GM19395 (cell line): ENCODE data around the gene CFAP97D2.
"Not testable (repeated sequence)": the region's sequence is repeated elsewhere in the genome, so short reads cannot be mapped to it uniquely, and the experiment has no call there.

Experiments
- ATAC-seq: cut with Tn5 transposase; IDR thresholded peaks from one replicate; pipeline ENCODE4 v1.9.1; 2021; ENCODE audit warnings: mild to moderate bottlenecking, moderate library complexity; ENCODE audit not compliant: unreplicated experiment

Gene CFAP97D2

DNA sequence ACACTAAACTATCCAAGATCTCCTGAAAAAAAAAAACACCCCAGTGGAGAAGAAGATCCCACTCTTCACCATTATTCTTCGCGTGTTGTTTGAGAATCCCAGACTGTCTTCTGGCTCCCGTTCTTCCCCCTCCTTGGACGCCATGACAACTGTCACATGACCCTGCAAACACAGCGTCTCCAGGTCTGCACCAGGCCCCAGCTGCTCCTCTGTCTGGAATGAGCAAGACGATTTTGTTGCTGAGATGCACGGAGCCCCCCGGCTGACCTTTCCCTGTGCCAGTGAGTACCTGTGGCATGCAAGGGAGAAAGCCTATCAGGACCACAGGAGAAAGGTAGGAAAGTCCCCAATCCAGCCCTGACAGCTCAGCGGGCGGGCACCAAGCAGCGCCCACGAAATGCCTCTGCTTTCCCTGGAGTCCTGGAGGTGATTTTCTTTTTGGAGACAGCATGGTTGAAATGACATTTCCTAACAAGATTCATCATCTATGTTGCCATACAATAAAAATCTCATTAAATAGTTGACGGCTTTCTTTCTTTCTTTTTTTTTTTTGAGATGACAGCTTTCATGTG, at the start of gene CFAP97D2:
Gene CFAP97D2, plus strand, starts transcription at position 171 of the 572 bp plus-strand sequence. Its CDS starts 74 bp downstream, at position 245.
- no peak for ATAC-seq

GRCh38 chr13:114129649-114130062, 49.4 kb upstream of the CFAP97D2 start:
- ATAC-seq: no peak

DNA sequence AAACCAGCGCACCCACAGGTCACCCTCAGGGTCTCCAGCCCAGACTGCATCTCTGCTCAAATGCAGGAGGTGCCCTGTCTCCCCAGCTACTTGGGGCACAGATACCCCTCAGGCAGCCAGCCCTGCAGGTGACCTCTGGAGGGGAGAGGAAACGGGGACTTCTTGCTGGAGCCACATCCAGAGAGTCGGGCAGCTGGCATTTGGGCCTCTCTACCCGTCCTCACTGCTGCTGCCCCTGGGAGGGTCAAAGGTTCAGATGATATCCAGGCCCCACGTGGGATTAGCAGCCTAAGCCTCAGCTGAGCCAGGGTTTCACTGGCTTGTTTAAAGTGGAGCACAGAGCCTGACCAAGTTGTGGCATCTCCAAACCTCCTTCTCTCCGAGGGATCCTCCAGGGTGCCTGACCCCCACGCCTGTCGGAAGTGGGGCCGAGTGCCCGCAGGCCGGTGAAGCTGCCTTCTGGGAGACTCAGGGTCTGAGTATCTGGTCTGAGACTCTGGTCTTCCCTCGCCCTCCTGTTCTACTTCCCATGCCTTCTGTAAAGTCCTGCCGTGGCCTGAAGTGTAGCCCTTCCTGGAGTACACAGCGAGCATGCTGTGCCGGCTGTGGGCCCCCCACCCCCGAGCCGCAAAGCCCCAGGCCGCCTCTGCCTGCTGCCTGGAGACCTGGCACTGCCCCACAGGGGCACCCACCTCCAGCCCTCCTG, 48.8 kb upstream of the CFAP97D2 start:
- no peak for ATAC-seq

- ATAC-seq: peak; percentile 35
Observed at GRCh38 chr13:114130837-114131582, 48.0 kb upstream of the CFAP97D2 start.

GRCh38 chr13:114131583-114132418, 47.3 kb upstream of the CFAP97D2 start:
- ATAC-seq: peak; percentile 16

DNA sequence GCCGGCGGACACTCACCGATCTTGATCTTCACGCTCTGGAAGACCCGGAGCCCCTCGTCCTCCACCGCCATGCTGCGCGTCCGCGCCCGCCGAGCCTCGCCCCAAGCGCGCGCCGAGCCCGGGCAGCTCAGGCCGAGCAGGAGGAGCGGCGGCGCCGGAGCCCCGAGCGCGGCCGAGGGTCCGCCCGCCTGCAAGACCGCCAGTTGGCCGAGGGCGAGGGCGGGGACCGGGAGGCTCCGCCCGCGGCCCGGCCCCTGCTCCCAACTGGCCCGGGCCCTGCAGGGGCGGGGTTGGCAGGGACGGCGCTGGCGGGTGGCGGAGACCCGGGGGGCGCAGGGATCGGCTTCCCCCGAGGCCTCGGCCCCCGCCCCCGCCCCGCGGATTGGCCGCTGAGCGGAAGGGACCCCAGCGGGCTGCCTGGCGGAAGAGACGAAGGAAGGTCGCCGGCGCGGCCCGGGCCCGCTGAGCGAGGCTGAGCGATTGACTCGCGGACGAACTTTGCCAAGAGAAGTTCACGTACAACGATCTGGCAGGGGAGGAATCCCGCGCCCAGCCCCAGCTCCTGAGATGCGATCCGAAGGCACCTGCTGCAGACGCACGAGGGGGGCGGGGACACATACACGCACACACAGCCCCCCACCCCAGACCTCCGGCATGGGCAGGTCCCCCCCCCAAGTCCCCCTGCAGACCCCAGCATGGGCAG, 46.5 kb upstream of the CFAP97D2 start, which contains the start of gene RASA3:
Gene RASA3, minus strand, starts transcription at position 205 of the 703 bp plus-strand sequence. Its CDS starts 134 bp downstream, at position 71.
- ATAC-seq: peak; percentile 59

DNA sequence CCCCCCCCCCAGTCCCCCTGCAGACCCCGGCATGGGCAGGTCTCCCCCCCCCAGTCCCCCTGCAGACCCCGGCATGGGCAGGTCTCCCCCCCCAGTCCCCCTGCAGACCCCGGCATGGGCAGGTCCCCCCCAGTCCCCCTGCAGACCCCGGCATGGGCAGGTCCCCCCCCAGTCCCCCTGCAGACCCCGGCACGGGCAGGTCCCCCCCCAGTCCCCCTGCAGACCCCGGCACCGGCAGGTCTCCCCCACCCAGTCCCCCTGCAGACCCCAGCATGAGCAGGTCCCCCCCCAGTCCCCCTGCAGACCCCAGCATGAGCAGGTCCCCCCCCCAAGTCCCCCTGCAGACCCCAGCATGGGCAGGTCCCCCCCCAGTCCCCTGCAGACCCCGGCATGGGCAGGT, 45.9 kb upstream of the CFAP97D2 start:
- ATAC-seq: not testable (repeated sequence)

- ATAC-seq: not testable (repeated sequence)
Observed at GRCh38 chr13:114133552-114133951, 45.5 kb upstream of the CFAP97D2 start.

DNA sequence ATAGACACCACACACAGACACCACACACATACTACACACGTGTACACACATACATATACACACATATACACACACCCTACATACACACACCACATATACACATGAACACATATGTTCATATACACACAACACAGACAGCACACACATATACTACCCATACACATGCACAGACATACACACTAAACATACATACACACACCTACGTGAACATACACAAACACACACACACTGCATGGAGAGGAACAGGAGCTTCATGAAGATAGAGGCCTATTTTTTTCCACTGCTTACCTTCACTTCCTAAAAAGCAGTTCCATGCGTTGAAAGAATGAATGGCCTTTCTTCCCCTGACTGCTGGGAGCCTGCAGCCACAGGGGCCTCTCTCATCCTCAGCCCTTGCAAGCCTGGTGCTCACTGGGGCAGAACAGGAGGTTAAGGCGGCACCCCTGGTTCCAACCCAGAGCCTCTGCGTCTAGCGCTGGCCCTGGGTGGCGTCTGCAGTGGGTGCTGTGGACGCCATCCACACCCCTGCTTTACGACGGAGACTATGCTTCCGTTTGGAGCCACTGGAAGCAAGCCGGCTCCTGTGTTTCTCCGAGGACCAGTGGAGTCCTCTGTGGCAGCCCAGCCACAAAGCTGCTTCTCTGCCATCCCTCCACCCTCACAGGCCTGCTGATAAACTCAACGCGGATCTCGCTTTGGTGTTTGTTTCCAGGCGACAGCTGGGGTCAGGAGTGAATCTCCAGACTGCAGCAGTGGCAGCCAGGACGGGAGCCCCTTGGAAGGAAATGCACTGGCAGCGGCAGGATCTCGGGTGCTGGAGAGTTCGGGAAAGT, 44.7 kb upstream of the CFAP97D2 start:
- ATAC-seq: no peak

- ATAC-seq: no peak
Observed at GRCh38 chr13:114134944-114135610, 44.0 kb upstream of the CFAP97D2 start.

DNA sequence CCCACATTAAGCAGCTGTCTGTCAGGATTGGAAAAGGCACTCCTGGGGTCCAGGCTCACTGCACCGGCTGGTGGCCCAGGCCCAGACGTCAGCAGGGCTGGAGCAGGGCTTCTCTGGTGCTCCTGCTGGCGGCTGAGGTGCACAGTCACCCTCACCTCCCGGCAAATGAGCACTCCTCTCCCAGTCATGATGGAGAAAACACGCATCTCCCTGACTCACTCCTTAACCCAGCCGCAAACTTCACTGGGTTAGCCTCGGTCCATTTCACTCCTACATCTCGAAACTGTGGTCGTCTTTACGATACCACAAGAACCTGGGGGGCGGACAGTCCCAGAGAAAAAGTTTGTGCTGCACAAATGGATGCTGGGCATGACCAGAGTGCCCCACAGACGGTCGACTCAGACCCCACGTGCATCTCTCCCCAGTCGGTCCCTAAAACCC, 43.3 kb upstream of the CFAP97D2 start:
- no peak for ATAC-seq

GRCh38 chr13:114136576-114136975, 42.5 kb upstream of the CFAP97D2 start:
- ATAC-seq: no peak

DNA sequence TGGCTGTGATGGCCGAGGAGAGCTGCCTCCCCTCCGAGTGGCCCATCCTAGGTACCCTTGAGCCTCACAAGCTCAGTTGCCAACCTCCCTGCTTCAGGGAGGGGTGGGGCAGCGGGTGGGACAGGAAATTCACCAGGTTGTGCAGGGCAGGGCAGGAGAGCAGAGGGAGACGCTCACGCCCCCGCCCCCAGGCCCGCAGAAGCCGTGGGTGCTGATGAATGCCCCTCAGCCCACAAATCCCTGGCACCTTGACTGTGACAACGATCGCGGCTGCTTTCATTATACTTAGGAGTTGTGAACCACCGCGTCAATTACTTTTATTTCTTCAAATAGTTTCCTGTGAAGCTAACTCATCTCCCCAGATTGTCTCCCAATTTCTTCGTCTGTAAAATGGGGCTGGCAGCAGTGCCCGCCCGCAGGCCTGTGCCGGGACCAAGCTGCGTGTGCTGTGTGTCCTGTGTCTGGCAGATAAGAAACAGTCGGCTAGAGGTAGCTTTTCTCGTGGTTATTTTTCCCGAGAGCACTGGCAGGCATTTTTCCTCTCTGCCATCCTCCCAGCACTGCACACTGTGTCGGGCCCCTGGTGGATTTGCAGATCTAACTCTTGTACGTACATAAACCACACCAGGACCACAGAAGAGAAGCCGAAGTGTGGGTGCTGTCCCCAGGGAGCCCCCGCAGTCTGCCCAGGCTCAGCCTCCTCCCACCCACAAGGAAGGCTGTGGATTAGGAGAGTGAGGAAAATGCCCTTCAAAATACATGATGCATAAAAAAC, 38.7 kb upstream of the CFAP97D2 start:
- ATAC-seq: no peak

- ATAC-seq: no peak
Observed at GRCh38 chr13:114140906-114141250, 38.2 kb upstream of the CFAP97D2 start.

DNA sequence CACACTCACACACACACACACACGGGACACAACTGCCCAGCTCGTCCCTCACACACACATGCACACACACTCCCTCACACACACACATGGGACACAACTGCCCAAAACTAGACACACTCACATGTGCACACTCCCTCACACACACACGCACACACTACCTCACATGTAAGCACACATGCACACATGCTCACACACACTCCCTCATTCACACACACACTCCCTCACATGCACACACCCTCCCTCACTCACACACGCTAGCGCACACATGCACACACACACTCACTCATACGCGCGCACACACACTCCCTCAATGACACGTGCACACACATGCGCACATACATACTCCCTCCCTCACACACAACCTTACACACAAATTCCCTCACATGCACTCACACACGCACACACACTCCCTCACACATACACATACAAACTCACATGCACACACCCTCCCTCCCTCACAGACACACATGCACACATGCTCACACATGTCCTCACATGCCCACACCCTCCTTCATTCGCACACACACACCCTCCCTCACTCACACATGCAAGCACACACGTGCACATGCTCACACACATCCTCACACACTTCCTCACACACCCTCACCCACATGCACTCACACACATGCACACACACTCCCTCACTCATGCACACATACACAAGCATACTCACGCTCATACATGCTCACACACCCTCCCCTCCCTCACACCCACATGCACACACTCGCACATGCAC, 37.6 kb upstream of the CFAP97D2 start:
- ATAC-seq: no peak

- no peak for ATAC-seq
Observed at GRCh38 chr13:114142137-114142550, 36.9 kb upstream of the CFAP97D2 start.
